K562 (cell line): Measurements from ENCODE around the gene ATP6V0D1.

Experiments used
- BHLHE40 ChIP-seq: IDR thresholded peaks from 2 replicates; pipeline ENCODE4 v1.6.1; 2011; ENCODE audit warnings: low read length, improper control_type of control experiment
- CBX2 ChIP-seq: fragments of 200-600 bp; sonication (generic); IDR thresholded peaks from one replicate; pipeline ENCODE4 v1.6.1; 2012; ENCODE audit warnings: mild to moderate bottlenecking, low read length, inconsistent platforms; ENCODE audit not compliant: insufficient read depth, poor library complexity, severe bottlenecking
- CREM ChIP-seq: IDR thresholded peaks from 2 replicates; pipeline ENCODE4 v1.6.1; 2014; ENCODE audit warnings: antibody characterized with exemption, low read depth
- CTCF ChIP-seq, 3 experiments: IDR thresholded peaks in 2 of 3; conservative IDR thresholded peaks in 1 of 3; 2 replicates each; pipeline ENCODE4 v1.5.1; 2011 to 2012; ENCODE audit warnings: low read length in 3 of 3, mild to moderate bottlenecking in 3 of 3, control low read depth in 2 of 3, improper control_type of control experiment in 1 of 3, inconsistent platforms in 1 of 3, low read depth in 1 of 3, mixed read lengths in 1 of 3, moderate library complexity in 1 of 3; ENCODE audit not compliant: insufficient read depth in 2 of 3
- EZH2 ChIP-seq: IDR thresholded peaks from 2 replicates; pipeline ENCODE4 v1.6.1; 2012; ENCODE audit warnings: low read depth, mild to moderate bottlenecking, inconsistent platforms, low read length, borderline replicate concordance
- HCFC1 ChIP-seq: IDR thresholded peaks from 2 replicates; pipeline ENCODE4 v1.6.1; 2012; ENCODE audit warnings: low read depth, low read length, improper control_type of control experiment
- MAFK ChIP-seq: IDR thresholded peaks from 2 replicates; pipeline ENCODE4 v1.6.1; 2011; ENCODE audit warnings: low read length, improper control_type of control experiment
- NCOA1 ChIP-seq: fragments of 450-650 bp; IDR thresholded peaks from 2 replicates; pipeline ENCODE4 v1.6.1; 2016; ENCODE audit warnings: low read depth
- POLR2AphosphoS5 ChIP-seq: IDR thresholded peaks from 2 replicates; pipeline ENCODE4 v1.6.1; 2011; ENCODE audit warnings: mild to moderate bottlenecking, low read depth, low read length, moderate library complexity; ENCODE audit not compliant: control insufficient read depth, insufficient read depth
- RB1 ChIP-seq: fragments of 450-650 bp; IDR thresholded peaks from 2 replicates; pipeline ENCODE4 v1.6.1; 2017; ENCODE audit warnings: low read depth, mild to moderate bottlenecking
- ZNF133 ChIP-seq: fragments of 250-450 bp; sonication (Bioruptor Pico); IDR thresholded peaks from 2 replicates; pipeline ENCODE4 v1.4.0; 2020; ENCODE audit warnings: mild to moderate bottlenecking
- ZNF3 ChIP-seq: fragments of 250-450 bp; sonication (Bioruptor Pico); IDR thresholded peaks from 2 replicates; pipeline ENCODE4 v1.5.0; 2021; ENCODE audit warnings: mild to moderate bottlenecking, moderate library complexity
- TF ChIP-seq, protein P1 (sequence below): sonication (generic); formaldehyde crosslinking; IDR thresholded peaks from 2 replicates; pipeline ENCODE4 v1.4.0; 2020; ENCODE audit warnings: mild to moderate bottlenecking, missing genetic modification reagents

GRCh38 chr16:67471758-67472384 is 9.1 kb downstream of the ATP6V0D1 start:
- TF ChIP-seq ZNF3 (CRISPR knock-in tag): no peak
- no peak for TF ChIP-seq RB1
- TF ChIP-seq EZH2: no peak
- TF ChIP-seq POLR2AphosphoS5: no peak
- no peak for TF ChIP-seq NCOA1
- TF ChIP-seq MAFK: no peak
- TF ChIP-seq CREM: no peak
- no peak for TF ChIP-seq CBX2
- no peak for TF ChIP-seq HCFC1
- no peak for TF ChIP-seq CTCF (IDR thresholded peaks at IDR 0.05 in 2 of 3, conservative IDR thresholded peaks at IDR 0.05 in 1 of 3; ENCODE audit: insufficient read depth in 2 of 3, low read depth in 1 of 3, low read length in 3 of 3)
- no peak for TF ChIP-seq ZNF133 (CRISPR knock-in tag)
- TF ChIP-seq, protein P1, sequence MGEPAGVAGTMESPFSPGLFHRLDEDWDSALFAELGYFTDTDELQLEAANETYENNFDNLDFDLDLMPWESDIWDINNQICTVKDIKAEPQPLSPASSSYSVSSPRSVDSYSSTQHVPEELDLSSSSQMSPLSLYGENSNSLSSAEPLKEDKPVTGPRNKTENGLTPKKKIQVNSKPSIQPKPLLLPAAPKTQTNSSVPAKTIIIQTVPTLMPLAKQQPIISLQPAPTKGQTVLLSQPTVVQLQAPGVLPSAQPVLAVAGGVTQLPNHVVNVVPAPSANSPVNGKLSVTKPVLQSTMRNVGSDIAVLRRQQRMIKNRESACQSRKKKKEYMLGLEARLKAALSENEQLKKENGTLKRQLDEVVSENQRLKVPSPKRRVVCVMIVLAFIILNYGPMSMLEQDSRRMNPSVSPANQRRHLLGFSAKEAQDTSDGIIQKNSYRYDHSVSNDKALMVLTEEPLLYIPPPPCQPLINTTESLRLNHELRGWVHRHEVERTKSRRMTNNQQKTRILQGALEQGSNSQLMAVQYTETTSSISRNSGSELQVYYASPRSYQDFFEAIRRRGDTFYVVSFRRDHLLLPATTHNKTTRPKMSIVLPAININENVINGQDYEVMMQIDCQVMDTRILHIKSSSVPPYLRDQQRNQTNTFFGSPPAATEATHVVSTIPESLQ: no peak
- no peak for TF ChIP-seq BHLHE40
